K562 (cell line): Measurements from ENCODE around the gene CFAP54. TPM values are rescaled to one million over a fixed set of nuclear protein-coding genes. Genes with fewer than 3 reads are reported as not detected.

Experiments
- ATAC-seq: fragments of 200-7000 bp; cut with Tn5 transposase; 3 replicates; pipeline ENCODE4 v1.9.1; 2020; ENCODE audit warnings: moderate library complexity
- BruUV-seq: library from RNA; stranded (reverse); fragments of 400-500 nt; replicated peaks from 2 replicates; lab custom pipeline; 2021; lab: Mats Ljungman, UMichigan
- CTCF ChIA-PET: fragments of 300-600 bp; formaldehyde crosslinking; extraction: SDS; loops from one replicate; lab custom pipeline; 2021; ENCODE audit warnings: low intra/inter-chr PET ratio; lab: Yijun Ruan, JAX
- POLR2A ChIA-PET: fragments of 300-600, 350-650 bp; sonication (Branson Sonifier 250); formaldehyde crosslinking; extraction: SDS; loops from one replicate; lab custom pipeline; 2021; ENCODE audit warnings: antibody characterized with exemption, inconsistent platforms; lab: Yijun Ruan, JAX
- DNase-seq, 4 experiments: peaks; one replicate each; pipeline versions ENCODE4 v3.0.0 to v3.0.0-alpha.2; 2011 to 2018; ENCODE audit warnings: low spot score in 3 of 4, mixed read lengths in 3 of 4; ENCODE audit errors: extremely low read depth in 1 of 4
- FAIRE-seq: peaks from 2 replicates; lab custom pipeline; 2011; peaks lifted over from hg19 to GRCh38; lab: Jason Lieb, UNC
- H2AFZ ChIP-seq: 2 replicates; pipeline ENCODE4 v1.6.0; 2011; ENCODE audit warnings: low read depth, low read length, control low read depth, inconsistent platforms
- H3K27ac ChIP-seq: fragments of 200-600 bp; 3 replicates; pipeline ENCODE4 v1.8.0; 2011; ENCODE audit warnings: low read depth, mild to moderate bottlenecking, control low read depth, inconsistent platforms, low read length, moderate library complexity, mixed read lengths; ENCODE audit errors: extremely low read depth
- H3K27me3 ChIP-seq, 2 experiments: fragments of 300-600 bp in 1 of 2; 2 replicates in 1 of 2; 3 replicates in 1 of 2; pipeline versions ENCODE4 v1.6.0 to v1.8.0; 2011; ENCODE audit warnings: inconsistent platforms in 2 of 2, low read length in 2 of 2, mild to moderate bottlenecking in 1 of 2, mixed read lengths in 1 of 2, moderate library complexity in 1 of 2; ENCODE audit not compliant: control insufficient read depth in 2 of 2, insufficient read depth in 2 of 2
- H3K36me3 ChIP-seq: fragments of 300-600 bp; 3 replicates; pipeline ENCODE4 v1.8.0; 2011; ENCODE audit warnings: mild to moderate bottlenecking, low read length, inconsistent platforms; ENCODE audit not compliant: control insufficient read depth, insufficient read depth
- H3K4me1 ChIP-seq, 2 experiments: fragments of 200-600 bp in 1 of 2; replicated peaks in 1 of 2; 2 replicates in 1 of 2; 3 replicates in 1 of 2; pipeline versions ENCODE4 v1.5.1 to v1.8.0; 2011; ENCODE audit warnings: inconsistent platforms in 2 of 2, low read length in 2 of 2, mild to moderate bottlenecking in 1 of 2, mixed read lengths in 1 of 2, moderate library complexity in 1 of 2; ENCODE audit not compliant: control insufficient read depth in 2 of 2, insufficient read depth in 2 of 2
- H3K4me2 ChIP-seq: 2 replicates; pipeline ENCODE4 v1.6.1; 2011; ENCODE audit warnings: low read length, control low read depth, inconsistent platforms, mixed read lengths; ENCODE audit not compliant: insufficient read depth
- H3K4me3 ChIP-seq: fragments of 200-600 bp; sonication (generic), shearing (Covaris generic); 2 replicates; pipeline ENCODE4 v1.5.1; 2016; ENCODE audit warnings: control low read depth, inconsistent platforms
- H3K79me2 ChIP-seq: fragments of 200-600 bp; 3 replicates; pipeline ENCODE4 v1.8.0; 2011; ENCODE audit warnings: low read length, inconsistent platforms; ENCODE audit not compliant: control insufficient read depth, insufficient read depth
- H3K9ac ChIP-seq, 2 experiments: 2 replicates each; pipeline versions ENCODE4 v1.6.0 to v1.6.1; 2011; ENCODE audit warnings: low read depth in 2 of 2, low read length in 2 of 2, control low read depth in 1 of 2, inconsistent platforms in 1 of 2, mild to moderate bottlenecking in 1 of 2, mixed read lengths in 1 of 2; ENCODE audit not compliant: insufficient read depth in 1 of 2
- H3K9me1 ChIP-seq: one replicate; pipeline ENCODE4 v1.6.0; 2011; ENCODE audit warnings: inconsistent platforms, mild to moderate bottlenecking, low read length, moderate library complexity; ENCODE audit not compliant: control insufficient read depth, insufficient read depth
- H3K9me3 ChIP-seq: replicated peaks from 2 replicates; pipeline ENCODE4 v1.5.1; 2011; ENCODE audit warnings: low read depth, low read length, inconsistent platforms; ENCODE audit not compliant: control insufficient read depth, insufficient read depth
- H4K20me1 ChIP-seq: replicated peaks from 2 replicates; pipeline ENCODE4 v1.6.1; 2011; ENCODE audit warnings: low read length, inconsistent platforms, mixed read lengths; ENCODE audit not compliant: control insufficient read depth, insufficient read depth
- FOXP1 ChIP-seq: sonication (generic); formaldehyde crosslinking; IDR thresholded peaks from 2 replicates; pipeline ENCODE4 v1.8.0; 2022; ENCODE audit warnings: mild to moderate bottlenecking, missing genetic modification reagents
- ZNF232 ChIP-seq: sonication (generic); formaldehyde crosslinking; IDR thresholded peaks from 2 replicates; pipeline ENCODE4 v1.8.0; 2022; ENCODE audit warnings: mild to moderate bottlenecking, missing genetic modification reagents
- ZNF592 ChIP-seq: fragments of 450-650 bp; IDR thresholded peaks from 2 replicates; pipeline ENCODE4 v1.6.1; 2017; ENCODE audit warnings: antibody characterized with exemption, mild to moderate bottlenecking
- WGBS: fragments of 100-300 bp; shearing (Covaris generic); methylation state at CpG from one replicate; pipeline ENCODE4 v1.1.6; 2016; ENCODE audit warnings: low coverage, mixed read lengths; ENCODE audit not compliant: insufficient coverage; ENCODE audit errors: missing lambda C conversion rate; 5-methylcytosine and 5-hydroxymethylcytosine counted together
- in situ Hi-C: fragments of 300-500 bp; cut with MboI; formaldehyde crosslinking; loops from 4 replicates; pipeline ENCODE4 v1.15.0; 2018; ENCODE audit warnings: inconsistent platforms, mixed read lengths
- intact Hi-C: fragments of 100-400 bp; cut with micrococcal nuclease; formaldehyde crosslinking; loops from 2 replicates; pipeline ENCODE4 v1.14.2; 2022
- polyA plus RNA-seq, 8 experiments: library from polyadenylated mRNA; depleted of rRNA in 4 of 8; stranded (reverse) in 5 of 8; unstranded in 3 of 8; fragments of >200 nt; fragmentation: Nextera tagmentation in 2 of 8; fragmentation: Illumina TruSeq in 1 of 8; extraction: Ambion mirVana in 2 of 8; extraction: Trizol in 1 of 8; gene quantifications; 2 replicates each; pipeline versions ENCODE4 v1.2.1 to v1.2.3, GENCODE V29; 2011 to 2014; ENCODE audit warnings: inconsistent platforms in 1 of 8, missing spikeins in 1 of 8
- total RNA-seq, 7 experiments: library from RNA; depleted of rRNA in 6 of 7; stranded (reverse); fragments of >200 nt in 6 of 7; fragmentation: Illumina TruSeq in 2 of 7; extraction: Trizol in 2 of 7; gene quantifications; 2 replicates each; pipeline versions ENCODE4 v1.2.1 to v1.2.3, GENCODE V29; 2011 to 2021; ENCODE audit warnings: low replicate concordance in 1 of 7
- TF ChIP-seq, protein P1 (sequence below): fragments of 200-600 bp; sonication (generic); IDR thresholded peaks from one replicate; pipeline ENCODE4 v1.6.1; 2012; ENCODE audit warnings: mild to moderate bottlenecking, low read depth, low read length, inconsistent platforms
- TF ChIP-seq, protein P2 (sequence below): fragments of 250-450 bp; sonication (Bioruptor Pico); IDR thresholded peaks from 2 replicates; pipeline ENCODE4 v1.4.0; 2020; ENCODE audit warnings: borderline replicate concordance

CFAP54 gene
- total and polyA plus RNA-seq, 9 of the 15 experiments (the other 6 are each of a cell fraction or from before 2014, with no cell fraction given), result 0.03 to 0.23 (median 0.10) TPM; not detected in 3

DNA sequence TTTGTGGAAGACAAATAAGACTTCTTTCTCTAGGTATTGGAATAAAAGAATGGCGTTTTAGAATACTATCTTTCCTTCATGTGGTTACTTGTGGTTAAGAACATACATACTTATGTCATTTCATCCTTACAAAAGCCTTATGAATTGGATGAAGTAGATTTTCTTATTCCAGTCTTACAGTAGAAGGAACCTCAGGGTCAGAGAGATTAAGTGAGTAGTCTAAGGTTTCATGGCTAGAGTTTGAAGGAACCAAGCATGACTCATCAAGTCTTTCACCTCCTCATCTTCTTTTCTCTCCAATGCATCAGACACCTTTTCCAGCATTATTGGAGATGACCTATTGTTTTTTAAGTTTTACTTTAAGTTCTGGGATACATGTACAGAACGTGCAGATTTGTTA lies 324.8 kb downstream of the CFAP54 start:
- WGBS, result 4% methylated on average over 2 of the region's 2 CpGs

More for the DNA sequence above, 324.8 kb downstream of the CFAP54 start:
- H3K79me2 ChIP-seq, result no peaks in the 10 kb centered on the region
- H4K20me1 ChIP-seq, result no peaks in the 10 kb centered on the region
- no peak overlapping the region for H3K27ac ChIP-seq
- no peaks in the 10 kb centered on the region for H3K9me3 ChIP-seq
- no peaks in the 10 kb centered on the region for H3K9me1 ChIP-seq
- H3K36me3 ChIP-seq, result no peaks in the 10 kb centered on the region
- ChIA-PET POLR2A (no interaction called here), CTCF (no interaction called here)
- H2AFZ ChIP-seq, result no peak overlapping the region
- in situ Hi-C loops (no loop called here), intact Hi-C loops (no loop called here)
- BruUV-seq, result no TSS peak
- no peaks in the 10 kb centered on the region for H3K4me1 ChIP-seq
- no peaks in the 10 kb centered on the region for H3K27me3 ChIP-seq
- H3K4me3 ChIP-seq, result no peak overlapping the region
- H3K4me2 ChIP-seq, result no peak overlapping the region
- no peak for DNase-seq
- no peak for ATAC-seq
- H3K9ac ChIP-seq, result no peak overlapping the region
- TF ChIP-seq FOXP1 (CRISPR knock-in tag) (no peak), ZNF592 (no peak), ZNF232 (no peak)
- TF ChIP-seq, protein P1, sequence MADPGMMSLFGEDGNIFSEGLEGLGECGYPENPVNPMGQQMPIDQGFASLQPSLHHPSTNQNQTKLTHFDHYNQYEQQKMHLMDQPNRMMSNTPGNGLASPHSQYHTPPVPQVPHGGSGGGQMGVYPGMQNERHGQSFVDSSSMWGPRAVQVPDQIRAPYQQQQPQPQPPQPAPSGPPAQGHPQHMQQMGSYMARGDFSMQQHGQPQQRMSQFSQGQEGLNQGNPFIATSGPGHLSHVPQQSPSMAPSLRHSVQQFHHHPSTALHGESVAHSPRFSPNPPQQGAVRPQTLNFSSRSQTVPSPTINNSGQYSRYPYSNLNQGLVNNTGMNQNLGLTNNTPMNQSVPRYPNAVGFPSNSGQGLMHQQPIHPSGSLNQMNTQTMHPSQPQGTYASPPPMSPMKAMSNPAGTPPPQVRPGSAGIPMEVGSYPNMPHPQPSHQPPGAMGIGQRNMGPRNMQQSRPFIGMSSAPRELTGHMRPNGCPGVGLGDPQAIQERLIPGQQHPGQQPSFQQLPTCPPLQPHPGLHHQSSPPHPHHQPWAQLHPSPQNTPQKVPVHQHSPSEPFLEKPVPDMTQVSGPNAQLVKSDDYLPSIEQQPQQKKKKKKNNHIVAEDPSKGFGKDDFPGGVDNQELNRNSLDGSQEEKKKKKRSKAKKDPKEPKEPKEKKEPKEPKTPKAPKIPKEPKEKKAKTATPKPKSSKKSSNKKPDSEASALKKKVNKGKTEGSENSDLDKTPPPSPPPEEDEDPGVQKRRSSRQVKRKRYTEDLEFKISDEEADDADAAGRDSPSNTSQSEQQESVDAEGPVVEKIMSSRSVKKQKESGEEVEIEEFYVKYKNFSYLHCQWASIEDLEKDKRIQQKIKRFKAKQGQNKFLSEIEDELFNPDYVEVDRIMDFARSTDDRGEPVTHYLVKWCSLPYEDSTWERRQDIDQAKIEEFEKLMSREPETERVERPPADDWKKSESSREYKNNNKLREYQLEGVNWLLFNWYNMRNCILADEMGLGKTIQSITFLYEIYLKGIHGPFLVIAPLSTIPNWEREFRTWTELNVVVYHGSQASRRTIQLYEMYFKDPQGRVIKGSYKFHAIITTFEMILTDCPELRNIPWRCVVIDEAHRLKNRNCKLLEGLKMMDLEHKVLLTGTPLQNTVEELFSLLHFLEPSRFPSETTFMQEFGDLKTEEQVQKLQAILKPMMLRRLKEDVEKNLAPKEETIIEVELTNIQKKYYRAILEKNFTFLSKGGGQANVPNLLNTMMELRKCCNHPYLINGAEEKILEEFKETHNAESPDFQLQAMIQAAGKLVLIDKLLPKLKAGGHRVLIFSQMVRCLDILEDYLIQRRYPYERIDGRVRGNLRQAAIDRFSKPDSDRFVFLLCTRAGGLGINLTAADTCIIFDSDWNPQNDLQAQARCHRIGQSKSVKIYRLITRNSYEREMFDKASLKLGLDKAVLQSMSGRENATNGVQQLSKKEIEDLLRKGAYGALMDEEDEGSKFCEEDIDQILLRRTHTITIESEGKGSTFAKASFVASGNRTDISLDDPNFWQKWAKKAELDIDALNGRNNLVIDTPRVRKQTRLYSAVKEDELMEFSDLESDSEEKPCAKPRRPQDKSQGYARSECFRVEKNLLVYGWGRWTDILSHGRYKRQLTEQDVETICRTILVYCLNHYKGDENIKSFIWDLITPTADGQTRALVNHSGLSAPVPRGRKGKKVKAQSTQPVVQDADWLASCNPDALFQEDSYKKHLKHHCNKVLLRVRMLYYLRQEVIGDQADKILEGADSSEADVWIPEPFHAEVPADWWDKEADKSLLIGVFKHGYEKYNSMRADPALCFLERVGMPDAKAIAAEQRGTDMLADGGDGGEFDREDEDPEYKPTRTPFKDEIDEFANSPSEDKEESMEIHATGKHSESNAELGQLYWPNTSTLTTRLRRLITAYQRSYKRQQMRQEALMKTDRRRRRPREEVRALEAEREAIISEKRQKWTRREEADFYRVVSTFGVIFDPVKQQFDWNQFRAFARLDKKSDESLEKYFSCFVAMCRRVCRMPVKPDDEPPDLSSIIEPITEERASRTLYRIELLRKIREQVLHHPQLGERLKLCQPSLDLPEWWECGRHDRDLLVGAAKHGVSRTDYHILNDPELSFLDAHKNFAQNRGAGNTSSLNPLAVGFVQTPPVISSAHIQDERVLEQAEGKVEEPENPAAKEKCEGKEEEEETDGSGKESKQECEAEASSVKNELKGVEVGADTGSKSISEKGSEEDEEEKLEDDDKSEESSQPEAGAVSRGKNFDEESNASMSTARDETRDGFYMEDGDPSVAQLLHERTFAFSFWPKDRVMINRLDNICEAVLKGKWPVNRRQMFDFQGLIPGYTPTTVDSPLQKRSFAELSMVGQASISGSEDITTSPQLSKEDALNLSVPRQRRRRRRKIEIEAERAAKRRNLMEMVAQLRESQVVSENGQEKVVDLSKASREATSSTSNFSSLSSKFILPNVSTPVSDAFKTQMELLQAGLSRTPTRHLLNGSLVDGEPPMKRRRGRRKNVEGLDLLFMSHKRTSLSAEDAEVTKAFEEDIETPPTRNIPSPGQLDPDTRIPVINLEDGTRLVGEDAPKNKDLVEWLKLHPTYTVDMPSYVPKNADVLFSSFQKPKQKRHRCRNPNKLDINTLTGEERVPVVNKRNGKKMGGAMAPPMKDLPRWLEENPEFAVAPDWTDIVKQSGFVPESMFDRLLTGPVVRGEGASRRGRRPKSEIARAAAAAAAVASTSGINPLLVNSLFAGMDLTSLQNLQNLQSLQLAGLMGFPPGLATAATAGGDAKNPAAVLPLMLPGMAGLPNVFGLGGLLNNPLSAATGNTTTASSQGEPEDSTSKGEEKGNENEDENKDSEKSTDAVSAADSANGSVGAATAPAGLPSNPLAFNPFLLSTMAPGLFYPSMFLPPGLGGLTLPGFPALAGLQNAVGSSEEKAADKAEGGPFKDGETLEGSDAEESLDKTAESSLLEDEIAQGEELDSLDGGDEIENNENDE, result no peak
- TF ChIP-seq, protein P2, sequence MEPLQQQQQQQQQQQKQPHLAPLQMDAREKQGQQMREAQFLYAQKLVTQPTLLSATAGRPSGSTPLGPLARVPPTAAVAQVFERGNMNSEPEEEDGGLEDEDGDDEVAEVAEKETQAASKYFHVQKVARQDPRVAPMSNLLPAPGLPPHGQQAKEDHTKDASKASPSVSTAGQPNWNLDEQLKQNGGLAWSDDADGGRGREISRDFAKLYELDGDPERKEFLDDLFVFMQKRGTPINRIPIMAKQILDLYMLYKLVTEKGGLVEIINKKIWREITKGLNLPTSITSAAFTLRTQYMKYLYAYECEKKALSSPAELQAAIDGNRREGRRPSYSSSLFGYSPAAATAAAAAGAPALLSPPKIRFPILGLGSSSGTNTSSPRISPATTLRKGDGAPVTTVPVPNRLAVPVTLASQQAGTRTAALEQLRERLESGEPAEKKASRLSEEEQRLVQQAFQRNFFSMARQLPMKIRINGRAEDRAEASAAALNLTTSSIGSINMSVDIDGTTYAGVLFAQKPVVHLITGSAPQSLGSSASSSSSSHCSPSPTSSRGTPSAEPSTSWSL, result no peak
- no peak for FAIRE-seq
